ENCODE results near the gene MGRN1.
"Not testable (repeated sequence)": the region's sequence is repeated elsewhere in the genome, so short reads cannot be mapped to it uniquely, and the experiment has no call there.

The MGRN1 gene

DNA sequence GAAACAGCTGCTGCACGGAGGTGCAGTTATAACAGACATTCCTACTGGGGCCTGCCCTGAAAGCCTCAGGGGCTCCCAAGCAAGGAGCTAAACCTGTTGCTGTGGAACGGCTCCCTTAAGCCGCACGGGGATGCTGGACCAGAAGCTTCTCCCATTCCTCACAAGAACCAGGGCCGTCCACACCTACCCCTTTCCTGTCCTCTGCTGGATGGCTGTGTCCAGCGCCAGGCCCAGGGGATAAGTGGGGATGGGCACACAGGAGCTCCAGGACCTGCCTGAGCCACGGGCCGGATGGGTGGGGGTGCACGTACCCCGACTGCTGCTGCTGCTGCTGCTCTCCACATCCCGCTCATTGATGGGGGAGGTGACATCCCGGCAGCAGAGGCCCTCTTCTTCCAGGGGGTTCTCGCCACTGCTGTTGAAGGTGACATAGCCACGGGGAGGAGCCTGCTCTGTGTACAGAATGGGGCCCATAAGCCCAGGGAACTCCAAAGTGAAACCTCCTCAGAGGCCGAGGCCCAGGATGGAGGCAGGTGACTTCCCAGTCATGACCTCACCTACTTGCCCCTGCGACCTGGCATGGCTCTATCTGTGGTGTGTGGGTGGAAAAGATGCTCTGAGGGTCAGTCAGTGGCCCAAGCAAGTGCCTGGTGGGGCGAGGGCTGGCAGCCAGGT, 77.3 kb downstream of the MGRN1 start:
- no peak for DNase-seq

DNA sequence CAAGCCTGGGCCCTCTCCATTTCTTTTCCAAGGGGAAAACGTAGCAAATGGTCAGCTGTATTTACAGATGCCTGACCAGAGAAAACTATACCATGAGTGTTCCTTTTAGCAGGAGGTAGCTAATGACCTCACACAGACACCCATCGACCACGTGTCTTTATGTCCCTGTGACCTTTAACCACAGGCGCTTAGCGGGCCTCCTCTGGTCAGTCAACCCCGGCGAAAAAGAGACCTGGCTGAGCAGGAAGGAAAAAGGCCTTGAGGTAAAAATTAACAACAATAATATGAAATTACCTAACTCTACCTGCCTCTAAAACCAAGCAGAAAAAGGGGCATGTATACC, 77.8 kb downstream of the MGRN1 start:
- DNase-seq, result no peak

- DNase-seq, result no peak
Observed at GRCh38 chr16:4703906-4704305, 79.3 kb downstream of the MGRN1 start.

DNA sequence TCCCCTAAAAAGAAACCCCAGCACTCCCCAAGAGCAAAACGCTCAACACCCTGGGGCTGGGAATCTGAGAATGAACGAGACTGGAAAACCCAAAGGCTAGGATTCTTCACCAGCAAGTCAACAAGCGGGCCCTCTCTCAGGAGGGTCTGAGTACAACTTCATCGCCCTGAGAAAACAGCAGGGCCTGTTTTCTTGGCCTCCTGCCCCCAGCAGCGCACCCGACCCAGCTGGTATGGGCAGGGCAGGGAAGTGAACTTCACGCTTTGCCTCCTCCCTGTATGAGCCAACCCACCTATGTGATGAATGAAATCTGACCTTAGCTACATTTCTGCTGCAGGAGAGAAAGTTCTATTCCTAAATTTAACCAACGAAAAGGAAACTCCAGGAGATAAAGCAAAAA, 79.9 kb downstream of the MGRN1 start:
- DNase-seq, result no peak

DNA sequence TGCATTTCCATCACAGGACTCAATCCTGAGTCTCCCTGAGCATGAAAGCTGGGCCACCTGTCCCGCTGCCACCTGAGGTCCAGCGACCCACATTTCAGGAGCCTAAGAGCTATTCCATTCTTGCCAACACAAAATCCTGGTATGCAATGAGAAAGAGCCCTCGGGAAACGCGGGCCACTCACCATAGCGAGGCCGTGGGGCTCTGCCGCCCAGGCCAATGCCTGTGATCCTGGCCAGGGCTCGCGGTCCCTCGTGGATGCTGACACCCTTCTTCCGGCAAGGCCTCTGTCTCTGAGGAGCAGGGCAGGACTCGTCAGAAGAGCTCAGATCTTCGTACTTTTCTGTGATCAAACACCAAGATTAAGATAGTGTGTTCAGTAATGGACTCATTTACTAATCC, 80.3 kb downstream of the MGRN1 start:
- no peak for DNase-seq

DNA sequence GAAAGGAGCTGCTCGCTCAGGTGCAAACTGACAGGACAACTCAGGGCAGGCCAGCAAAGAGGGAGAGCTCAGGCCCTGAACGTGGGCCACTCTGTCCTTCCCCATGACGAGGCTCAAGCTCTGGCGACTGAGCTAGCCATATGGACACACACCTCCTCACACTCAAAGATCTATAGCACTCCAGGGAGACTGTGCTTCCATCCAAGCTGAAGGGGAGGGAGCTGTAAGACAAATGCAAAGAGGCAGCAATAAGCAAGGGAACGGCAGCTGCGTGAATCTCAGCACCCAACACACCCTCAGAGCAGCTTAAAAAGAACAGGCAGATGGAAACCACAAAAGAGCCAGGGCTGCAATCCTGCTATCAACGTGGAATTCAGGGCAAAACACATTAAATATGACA, 82.2 kb downstream of the MGRN1 start:
- no peak for DNase-seq

DNA sequence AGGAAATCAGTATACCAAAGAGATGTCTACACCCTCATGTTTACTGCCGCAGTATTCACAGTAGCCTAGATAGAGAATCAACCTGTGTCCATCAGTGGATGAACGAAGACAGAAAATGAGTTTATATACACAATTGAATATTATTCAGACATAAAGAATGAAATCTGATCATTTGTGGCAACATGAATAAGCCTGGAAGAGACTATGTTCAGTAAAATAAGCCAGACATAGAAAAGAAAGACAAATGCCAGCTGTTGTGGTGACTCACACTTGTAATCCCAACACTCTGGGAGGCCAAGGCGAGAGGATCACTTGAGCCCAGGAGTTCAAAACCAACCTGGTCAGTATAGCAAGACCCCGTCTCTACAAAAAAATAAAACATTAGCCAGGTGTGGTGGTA, 84.9 kb downstream of the MGRN1 start:
- no peak for DNase-seq

GRCh38 chr16:4713663-4714501, 89.3 kb downstream of the MGRN1 start:
- no peak for DNase-seq

DNA sequence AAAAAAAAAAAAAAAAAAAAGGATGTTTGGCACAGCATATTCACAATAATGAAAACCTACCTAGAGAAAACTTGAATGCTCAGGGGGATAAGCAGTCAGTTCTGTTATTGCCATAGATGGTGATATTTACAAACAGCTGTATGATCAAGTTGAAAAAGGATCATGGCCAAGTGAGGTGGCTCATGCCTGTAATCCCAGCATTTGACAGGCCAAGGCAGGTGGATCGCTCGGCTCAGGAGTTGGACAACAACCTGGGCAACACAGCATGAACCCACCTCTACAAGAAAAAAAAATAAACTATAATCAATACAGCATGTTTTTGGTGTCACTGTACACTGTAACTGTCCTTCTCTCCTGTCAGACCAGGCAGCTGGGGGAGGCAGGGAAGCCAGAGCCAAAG, 90.4 kb downstream of the MGRN1 start:
- no peak for DNase-seq

- DNase-seq, result no peak
Observed at GRCh38 chr16:4718466-4718865, 93.8 kb downstream of the MGRN1 start.

DNA sequence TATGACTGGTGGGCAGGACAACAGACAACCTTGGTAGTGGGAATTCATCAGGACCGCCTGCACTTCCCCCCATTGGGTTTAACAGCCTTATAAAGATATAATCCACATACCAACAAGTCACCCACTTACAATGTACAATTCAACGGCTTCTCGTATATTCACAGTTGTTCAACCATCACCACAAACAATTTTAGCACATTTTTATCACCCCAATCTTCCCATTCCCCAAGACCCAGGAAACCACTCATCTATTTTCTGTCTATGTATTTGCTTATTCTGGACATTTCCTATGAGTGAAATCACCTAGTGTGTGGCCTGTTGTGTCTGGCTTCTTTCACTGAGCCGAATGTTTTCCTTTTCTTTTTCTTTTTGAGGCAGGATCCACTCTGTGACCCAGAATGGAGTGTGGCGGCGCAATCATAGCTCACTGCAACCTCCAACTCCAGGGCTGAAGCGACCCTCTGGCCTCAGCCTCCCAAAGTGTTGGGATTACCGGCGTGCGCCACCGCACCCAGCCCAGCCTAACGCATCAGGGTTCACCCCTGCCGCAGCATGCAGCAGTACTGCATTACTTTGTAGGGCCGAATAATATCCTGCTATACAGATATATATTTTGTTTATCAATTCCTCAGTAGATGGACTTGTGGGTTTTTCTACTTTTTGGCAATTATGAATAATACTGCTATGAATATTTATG, 98.6 kb downstream of the MGRN1 start:
- DNase-seq, result no peak

- DNase-seq, result no peak
Observed at GRCh38 chr16:4724661-4725270, 100.1 kb downstream of the MGRN1 start.

DNA sequence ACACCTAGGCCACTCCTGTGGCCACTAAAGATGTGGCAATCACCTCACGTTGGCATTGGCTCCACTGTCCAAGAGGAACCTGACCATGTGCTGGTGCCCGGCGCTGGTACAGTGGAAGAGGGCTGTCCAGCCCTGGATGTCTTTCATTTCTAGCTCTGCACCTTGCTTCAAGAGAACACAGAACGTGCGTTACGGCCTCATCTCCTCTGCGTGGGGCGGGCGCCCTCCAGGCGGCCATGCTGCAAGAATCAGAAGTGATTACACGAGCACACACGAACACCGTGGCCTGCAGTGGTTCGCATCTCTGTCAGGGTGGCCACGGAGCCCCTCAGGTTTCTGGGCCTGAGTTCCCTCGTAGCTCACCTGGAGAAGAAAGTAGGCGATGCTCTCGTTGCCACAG, 102.0 kb downstream of the MGRN1 start:
- no peak for DNase-seq

GRCh38 chr16:4728676-4729075, 104.0 kb downstream of the MGRN1 start:
- DNase-seq, result no peak

GRCh38 chr16:4729876-4730275, 105.2 kb downstream of the MGRN1 start:
- no peak for DNase-seq

- DNase-seq, result no peak
Observed at GRCh38 chr16:4733211-4733742, 108.7 kb downstream of the MGRN1 start.

GRCh38 chr16:4733747-4734062, 109.1 kb downstream of the MGRN1 start:
- no peak for DNase-seq

DNA sequence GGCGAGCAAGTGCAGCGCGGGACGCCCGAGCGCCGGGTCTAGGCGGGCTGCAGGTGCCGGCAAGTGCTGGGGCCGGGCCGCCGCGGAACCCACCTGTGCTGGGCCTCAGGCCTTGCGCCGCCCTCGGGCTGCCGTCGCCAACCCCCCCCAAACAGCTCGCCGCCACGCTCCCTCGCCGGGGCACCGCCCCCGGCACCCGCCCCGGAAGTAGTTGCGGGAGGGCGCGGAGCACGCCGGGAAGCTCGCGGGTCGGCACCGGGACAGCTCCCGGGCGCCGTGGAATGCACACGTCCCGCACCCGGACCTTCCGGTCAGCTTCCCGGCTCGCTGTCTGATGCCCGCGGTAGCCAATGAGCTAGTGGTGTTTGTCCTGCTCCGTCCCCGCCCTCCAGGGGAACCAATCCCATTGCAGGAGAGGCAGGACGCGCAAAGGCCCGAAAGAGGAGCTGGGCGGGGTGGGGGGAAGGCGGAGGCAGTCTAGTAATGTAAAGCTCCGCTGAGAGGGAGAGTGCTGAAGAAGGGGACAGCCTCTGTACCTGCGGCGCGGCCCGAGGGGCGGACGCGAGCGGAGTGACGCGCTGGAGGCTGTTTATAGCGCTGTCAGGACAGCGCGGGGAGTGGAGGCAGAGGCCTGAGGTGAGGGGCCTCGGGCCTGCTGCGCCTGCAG, 109.6 kb downstream of the MGRN1 start, which contains the start of the genes ANKS3 and DNAAF8:
ANKS3 (minus strand) TSS at position 209 of the 667 bp plus-strand sequence. CDS start 4,122 bp downstream, outside the sequence.
DNAAF8 (plus strand) TSS at position 475 of the 667 bp plus-strand sequence. CDS start 1,978 bp downstream, outside the sequence.
- DNase-seq, result peak; percentile 82

- DNase-seq, result peak; percentile 49
Observed at GRCh38 chr16:4734730-4735535, 110.3 kb downstream of the MGRN1 start.

DNA sequence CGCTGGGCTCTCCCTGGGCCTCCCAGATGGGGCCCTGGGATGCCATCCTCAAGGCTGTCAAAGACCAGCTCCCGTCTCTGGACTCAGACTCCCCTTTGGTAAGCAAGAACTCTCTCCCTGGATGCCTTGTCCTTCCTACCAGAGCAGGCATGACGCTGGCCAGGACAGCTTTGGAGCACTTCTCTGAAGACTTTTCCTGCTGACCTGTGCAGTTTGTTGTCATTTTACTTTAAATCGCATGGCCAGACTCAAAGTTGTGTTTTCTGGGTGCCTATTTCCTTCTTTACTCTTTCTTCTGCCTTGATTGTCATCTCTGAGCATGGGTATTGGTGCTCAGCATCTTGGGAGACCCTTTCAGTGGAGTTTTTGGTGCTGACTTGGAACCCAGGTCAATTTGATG, 111.9 kb downstream of the MGRN1 start:
- DNase-seq, result no peak

DNA sequence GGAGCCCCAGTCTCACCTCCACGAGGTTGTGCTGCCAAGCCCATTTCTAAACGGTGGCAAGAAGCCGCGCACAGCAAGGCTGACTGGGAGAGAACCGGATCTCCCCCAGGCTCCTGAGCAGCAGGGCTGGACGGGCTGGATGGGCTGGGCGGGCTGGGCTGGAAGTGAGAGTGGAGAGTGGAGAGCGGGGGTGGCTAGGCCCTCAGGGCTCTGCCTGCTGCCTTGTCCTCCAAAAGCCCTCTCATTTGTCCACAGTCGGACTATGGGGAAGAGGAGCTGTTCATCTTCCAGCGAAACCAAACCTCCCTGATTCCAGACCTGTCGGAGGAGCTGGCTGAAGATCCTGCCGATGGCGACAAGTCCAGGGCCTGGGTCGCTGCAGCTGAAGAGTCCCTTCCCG, 112.9 kb downstream of the MGRN1 start:
- DNase-seq, result no peak

GRCh38 chr16:4738370-4738769, 113.7 kb downstream of the MGRN1 start:
- not testable (repeated sequence) for DNase-seq

All from GOT3 (cell line).